Fibroblast of peridontal ligament (primary cell): Measurements from ENCODE around the gene MATCAP1.

Experiments
- DNase-seq: peaks from one replicate; pipeline ENCODE4 v3.0.0-alpha.2; 2010; ENCODE audit errors: extremely low read depth

The MATCAP1 gene

DNA sequence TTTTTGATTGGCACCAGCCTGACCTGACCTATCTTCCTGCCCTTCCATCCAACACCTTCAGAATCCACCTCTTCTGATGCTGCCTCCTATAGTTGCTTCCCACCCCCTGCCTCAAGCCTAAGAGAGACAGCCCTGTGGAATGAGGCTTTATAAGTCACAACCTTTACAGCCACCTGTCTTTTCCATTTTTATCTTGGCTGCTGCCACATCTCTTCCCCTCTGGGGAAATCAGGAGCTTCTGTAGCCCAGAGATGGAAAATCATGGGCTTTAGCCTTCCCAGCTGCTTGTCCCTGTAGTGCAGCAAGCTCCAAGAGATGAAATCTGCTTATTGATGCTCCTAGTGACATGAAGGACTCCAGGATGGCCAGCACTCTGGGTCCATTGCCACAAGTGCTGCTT, 55.3 kb downstream of the MATCAP1 start:
- no peak for DNase-seq
